ENCODE measurements around the gene CDH4. TPM values are rescaled to one million over a fixed set of nuclear protein-coding genes. Genes with fewer than 3 reads are reported as not detected.

Gene CDH4
- total RNA-seq, 1 donor from 2014 or later: not detected

- no peak for DNase-seq (ENCODE audit: low spot score)
Measured at GRCh38 chr20:61355585-61355984, 103.5 kb downstream of the CDH4 start.

- DNase-seq (ENCODE audit: low spot score): no peak
Measured at GRCh38 chr20:61356196-61356595, 104.1 kb downstream of the CDH4 start.

GRCh38 chr20:61357119-61357518, 105.1 kb downstream of the CDH4 start:
- no peak for DNase-seq (ENCODE audit: low spot score)

GRCh38 chr20:61359254-61359653, 107.2 kb downstream of the CDH4 start:
- DNase-seq (ENCODE audit: low spot score): no peak

GRCh38 chr20:61360296-61360695, 108.2 kb downstream of the CDH4 start:
- DNase-seq (ENCODE audit: low spot score): no peak

- no peak for DNase-seq (ENCODE audit: low spot score)
Measured at GRCh38 chr20:61360940-61361339, 108.9 kb downstream of the CDH4 start.

GRCh38 chr20:61361501-61361900, 109.4 kb downstream of the CDH4 start:
- DNase-seq (ENCODE audit: low spot score): no peak

- no peak for DNase-seq (ENCODE audit: low spot score)
Measured at GRCh38 chr20:61364147-61364546, 112.1 kb downstream of the CDH4 start.

- DNase-seq (ENCODE audit: low spot score): no peak
Measured at GRCh38 chr20:61366914-61367313, 114.9 kb downstream of the CDH4 start.

GRCh38 chr20:61369731-61370520, 117.9 kb downstream of the CDH4 start:
- DNase-seq (ENCODE audit: low spot score): no peak

GRCh38 chr20:61370841-61371303, 118.8 kb downstream of the CDH4 start:
- no peak for DNase-seq (ENCODE audit: low spot score)

GRCh38 chr20:61371501-61372136, 119.6 kb downstream of the CDH4 start:
- DNase-seq (ENCODE audit: low spot score): no peak

GRCh38 chr20:61372137-61373054, 120.3 kb downstream of the CDH4 start:
- DNase-seq (ENCODE audit: low spot score): no peak

GRCh38 chr20:61373055-61373399, 121.0 kb downstream of the CDH4 start:
- no peak for DNase-seq (ENCODE audit: low spot score)

GRCh38 chr20:61373956-61374545, 122.0 kb downstream of the CDH4 start:
- DNase-seq (ENCODE audit: low spot score): no peak

GRCh38 chr20:61376541-61377240, 124.6 kb downstream of the CDH4 start:
- no peak for DNase-seq (ENCODE audit: low spot score)

GRCh38 chr20:61378694-61379355, 126.8 kb downstream of the CDH4 start:
- no peak for DNase-seq (ENCODE audit: low spot score)

GRCh38 chr20:61379898-61380544, 128.0 kb downstream of the CDH4 start:
- no peak for DNase-seq (ENCODE audit: low spot score)

GRCh38 chr20:61380545-61380915, 128.5 kb downstream of the CDH4 start:
- DNase-seq (ENCODE audit: low spot score): no peak

- DNase-seq (ENCODE audit: low spot score): no peak
Measured at GRCh38 chr20:61382194-61382593, 130.1 kb downstream of the CDH4 start.

Measured in mesenteric fat pad (tissue), 1 donor.